ENCODE measurements around the gene TREML4.

DNA sequence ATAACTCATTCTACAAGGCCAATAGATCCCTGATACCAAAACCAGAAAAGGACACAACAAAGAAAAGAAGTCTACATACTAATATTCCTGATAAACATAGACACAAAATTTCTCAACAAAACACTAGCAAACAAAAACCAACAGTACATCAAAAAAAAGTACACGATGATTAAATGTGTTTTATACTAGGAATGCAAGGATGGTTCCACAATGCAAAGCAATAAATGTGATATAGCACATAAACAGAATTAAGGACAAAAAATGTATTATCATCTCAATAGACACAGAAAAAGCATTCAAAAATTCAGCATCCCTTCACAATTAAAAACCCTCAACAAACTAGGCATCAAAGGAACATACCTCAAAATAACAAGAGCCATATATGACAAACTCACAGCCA, 35.1 kb downstream of the TREML4 start:
- no peak for TF ChIP-seq FOXA1 (IDR thresholded peaks at IDR 0.05)
- TF ChIP-seq, protein P1, sequence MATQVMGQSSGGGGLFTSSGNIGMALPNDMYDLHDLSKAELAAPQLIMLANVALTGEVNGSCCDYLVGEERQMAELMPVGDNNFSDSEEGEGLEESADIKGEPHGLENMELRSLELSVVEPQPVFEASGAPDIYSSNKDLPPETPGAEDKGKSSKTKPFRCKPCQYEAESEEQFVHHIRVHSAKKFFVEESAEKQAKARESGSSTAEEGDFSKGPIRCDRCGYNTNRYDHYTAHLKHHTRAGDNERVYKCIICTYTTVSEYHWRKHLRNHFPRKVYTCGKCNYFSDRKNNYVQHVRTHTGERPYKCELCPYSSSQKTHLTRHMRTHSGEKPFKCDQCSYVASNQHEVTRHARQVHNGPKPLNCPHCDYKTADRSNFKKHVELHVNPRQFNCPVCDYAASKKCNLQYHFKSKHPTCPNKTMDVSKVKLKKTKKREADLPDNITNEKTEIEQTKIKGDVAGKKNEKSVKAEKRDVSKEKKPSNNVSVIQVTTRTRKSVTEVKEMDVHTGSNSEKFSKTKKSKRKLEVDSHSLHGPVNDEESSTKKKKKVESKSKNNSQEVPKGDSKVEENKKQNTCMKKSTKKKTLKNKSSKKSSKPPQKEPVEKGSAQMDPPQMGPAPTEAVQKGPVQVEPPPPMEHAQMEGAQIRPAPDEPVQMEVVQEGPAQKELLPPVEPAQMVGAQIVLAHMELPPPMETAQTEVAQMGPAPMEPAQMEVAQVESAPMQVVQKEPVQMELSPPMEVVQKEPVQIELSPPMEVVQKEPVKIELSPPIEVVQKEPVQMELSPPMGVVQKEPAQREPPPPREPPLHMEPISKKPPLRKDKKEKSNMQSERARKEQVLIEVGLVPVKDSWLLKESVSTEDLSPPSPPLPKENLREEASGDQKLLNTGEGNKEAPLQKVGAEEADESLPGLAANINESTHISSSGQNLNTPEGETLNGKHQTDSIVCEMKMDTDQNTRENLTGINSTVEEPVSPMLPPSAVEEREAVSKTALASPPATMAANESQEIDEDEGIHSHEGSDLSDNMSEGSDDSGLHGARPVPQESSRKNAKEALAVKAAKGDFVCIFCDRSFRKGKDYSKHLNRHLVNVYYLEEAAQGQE (IDR thresholded peaks at IDR 0.05), result no peak
- TF ChIP-seq CTCF (IDR thresholded peaks at IDR 0.05; ENCODE audit: low read depth, low read length, missing input control), result no peak
- no peak for TF ChIP-seq YY1 (IDR thresholded peaks at IDR 0.05)
- TF ChIP-seq TAF1 (conservative IDR thresholded peaks at IDR 0.05), result no peak
- TF ChIP-seq RAD21 (IDR thresholded peaks at IDR 0.05), result no peak
- TF ChIP-seq, protein P2, sequence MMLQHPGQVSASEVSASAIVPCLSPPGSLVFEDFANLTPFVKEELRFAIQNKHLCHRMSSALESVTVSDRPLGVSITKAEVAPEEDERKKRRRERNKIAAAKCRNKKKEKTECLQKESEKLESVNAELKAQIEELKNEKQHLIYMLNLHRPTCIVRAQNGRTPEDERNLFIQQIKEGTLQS (IDR thresholded peaks at IDR 0.05), result no peak
